OCI-LY1 (cell line): ENCODE data around the gene CNN2.

Experiments
- H2AFZ ChIP-seq: fragments of 200-600 bp; sonication (generic), shearing (Covaris generic); 2 replicates; pipeline ENCODE4 v1.6.0; 2014; ENCODE audit warnings: antibody characterized with exemption, mild to moderate bottlenecking, low read length
- H3F3A ChIP-seq: fragments of 200-600 bp; sonication (generic), shearing (Covaris generic); 2 replicates; pipeline ENCODE4 v1.6.0; 2014; ENCODE audit warnings: mild to moderate bottlenecking, antibody characterized with exemption, low read length, moderate library complexity; ENCODE audit not compliant: insufficient read depth
- H3K27ac ChIP-seq: fragments of 200-600 bp; sonication (generic); 2 replicates; pipeline ENCODE4 v1.5.1; 2014; ENCODE audit warnings: low read length, mixed run types, mild to moderate bottlenecking, low read depth; ENCODE audit not compliant: poor library complexity, severe bottlenecking
- H3K27me3 ChIP-seq: fragments of 200-600 bp; sonication (generic); 2 replicates; pipeline ENCODE4 v1.6.0; 2014; ENCODE audit warnings: antibody characterized with exemption, mild to moderate bottlenecking, low read length, moderate library complexity; ENCODE audit not compliant: insufficient read depth
- H3K36me3 ChIP-seq: fragments of 200-600 bp; sonication (generic); 2 replicates; pipeline ENCODE4 v1.6.1; 2014; ENCODE audit warnings: mild to moderate bottlenecking, antibody characterized with exemption, low read length, moderate library complexity, mixed read lengths; ENCODE audit not compliant: insufficient read depth
- H3K4me1 ChIP-seq: fragments of 200-600 bp; sonication (generic); 2 replicates; pipeline ENCODE4 v1.5.1; 2014; ENCODE audit warnings: mild to moderate bottlenecking, low read length, moderate library complexity; ENCODE audit not compliant: insufficient read depth, severe bottlenecking
- H3K4me2 ChIP-seq: fragments of 200-600 bp; sonication (generic), shearing (Covaris generic); 2 replicates; pipeline ENCODE4 v1.6.1; 2014; ENCODE audit warnings: low read length
- H3K4me3 ChIP-seq: fragments of 200-600 bp; sonication (generic); 2 replicates; pipeline ENCODE4 v1.5.1; 2014; ENCODE audit warnings: low read length, low read depth, mild to moderate bottlenecking, mixed read lengths; ENCODE audit not compliant: poor library complexity, severe bottlenecking
- H3K79me2 ChIP-seq: fragments of 200-600 bp; shearing (Covaris generic); 2 replicates; pipeline ENCODE4 v1.6.1; 2016; ENCODE audit warnings: mixed run types, low read length, mixed read lengths; ENCODE audit not compliant: insufficient read depth
- H3K9ac ChIP-seq: fragments of 200-600 bp; sonication (generic), shearing (Covaris generic); 2 replicates; pipeline ENCODE4 v1.6.1; 2014; ENCODE audit warnings: mild to moderate bottlenecking, low read length, mixed read lengths
- H3K9me2 ChIP-seq: fragments of 200-600 bp; sonication (generic), shearing (Covaris generic); 2 replicates; pipeline ENCODE4 v1.6.1; 2014; ENCODE audit warnings: low read depth, mild to moderate bottlenecking, low read length, mixed read lengths
- H3K9me3 ChIP-seq: fragments of 200-600 bp; shearing (Covaris generic); 2 replicates; pipeline ENCODE4 v1.6.1; 2014; ENCODE audit warnings: low read length, mixed read lengths
- H4K20me1 ChIP-seq: fragments of 200-600 bp; sonication (generic), shearing (Covaris generic); 2 replicates; pipeline ENCODE4 v1.6.0; 2016; ENCODE audit warnings: mild to moderate bottlenecking, low read length; ENCODE audit not compliant: insufficient read depth
- CTCF ChIP-seq: fragments of 200-600 bp; sonication (generic), shearing (Covaris generic); IDR thresholded peaks from 2 replicates; pipeline ENCODE4 v1.5.1; 2017; ENCODE audit warnings: mild to moderate bottlenecking, antibody characterized with exemption, low read length, moderate library complexity, mixed read lengths
- EZH2 ChIP-seq: fragments of 200-600 bp; sonication (generic), shearing (Covaris generic); IDR thresholded peaks from 2 replicates; pipeline ENCODE4 v1.8.0; 2017; ENCODE audit warnings: borderline replicate concordance, mixed run types, mild to moderate bottlenecking, antibody characterized with exemption, low read length, moderate library complexity, mixed read lengths

Gene CNN2

GRCh38 chr19:1025960-1026782 is at the start of gene CNN2:
TSS of gene CNN2 (plus strand) at chr19:1026608. CDS start at chr19:1026662, 54 bp downstream.
- Histone ChIP-seq H3F3A (peaks cover 5% of the 10 kb centered on the region), H3K27me3 (no peaks in the 10 kb centered on the region), H3K9me2 (no peaks in the 10 kb centered on the region), H3K36me3 (peaks cover 15% of the 10 kb centered on the region; the same call in 1 of the 2 replicates), H3K4me1 (peaks cover 46% of the 10 kb centered on the region), H3K79me2 (peaks cover 9% of the 10 kb centered on the region), H4K20me1 (no peaks in the 10 kb centered on the region), H3K9me3 (no peaks in the 10 kb centered on the region), H3K27ac (peak within 1 kb of the TSS; percentile 88), H3K4me3 (peak within 1 kb of the TSS; percentile 98), H2AFZ (no peak within 1 kb of the TSS), H3K4me2 (peak within 1 kb of the TSS; percentile 97), H3K9ac (peak within 1 kb of the TSS; percentile 98)
- no peak for TF ChIP-seq CTCF
- TF ChIP-seq EZH2: no peak

GRCh38 chr19:977058-977464 is 49.3 kb upstream of the CNN2 start:
- H3K4me3 ChIP-seq: no peak overlapping the region
- H3K27me3 ChIP-seq: no peaks in the 10 kb centered on the region; the same call in 1 of the 2 replicates
- no peak overlapping the region for H3K4me2 ChIP-seq
- no peak overlapping the region for H3K27ac ChIP-seq
- no peaks in the 10 kb centered on the region; the same call in 1 of the 2 replicates for H3K9me3 ChIP-seq
- TF ChIP-seq CTCF: no peak
- no peak for TF ChIP-seq EZH2
- H3K36me3 ChIP-seq: no peaks in the 10 kb centered on the region
- H2AFZ ChIP-seq: no peak overlapping the region
- no peaks in the 10 kb centered on the region for H3K4me1 ChIP-seq
- H3K79me2 ChIP-seq: no peaks in the 10 kb centered on the region
- no peaks in the 10 kb centered on the region for H3K9me2 ChIP-seq
- no peaks in the 10 kb centered on the region for H4K20me1 ChIP-seq
- no peak overlapping the region for H3K9ac ChIP-seq
- H3F3A ChIP-seq: no peaks in the 10 kb centered on the region

GRCh38 chr19:979318-979741 is 47.1 kb upstream of the CNN2 start:
- H4K20me1 ChIP-seq: no peaks in the 10 kb centered on the region
- no peak overlapping the region for H3K27ac ChIP-seq
- H3K9me2 ChIP-seq: no peaks in the 10 kb centered on the region
- TF ChIP-seq EZH2 (no peak), CTCF (no peak)
- no peaks in the 10 kb centered on the region for H3K36me3 ChIP-seq
- H3K9ac ChIP-seq: no peak overlapping the region
- peaks cover 10% of the 10 kb centered on the region for H3K4me1 ChIP-seq
- no peak overlapping the region for H3K4me2 ChIP-seq
- H3F3A ChIP-seq: no peaks in the 10 kb centered on the region
- H3K9me3 ChIP-seq: no peaks in the 10 kb centered on the region
- no peak overlapping the region for H2AFZ ChIP-seq
- no peaks in the 10 kb centered on the region for H3K79me2 ChIP-seq
- no peak overlapping the region for H3K4me3 ChIP-seq
- no peaks in the 10 kb centered on the region; the same call in 1 of the 2 replicates for H3K27me3 ChIP-seq
